Aorta (tissue), 5 donors: ENCODE measurements around the gene FKBP1A. TPM values are rescaled to one million over a fixed set of nuclear protein-coding genes. Genes with fewer than 3 reads are reported as not detected.

ENCODE experiments used
- ATAC-seq: fragments of 200-7000 bp; cut with Tn5 transposase; one replicate; pipeline ENCODE4 v1.9.1; 2022; ENCODE audit warnings: moderate library complexity; ENCODE audit not compliant: low FRiP score
- DNase-seq, 2 donors: peaks; one replicate each; pipeline ENCODE4 v3.0.0-alpha.2; 2020
- H3K27ac ChIP-seq, 2 donors: one replicate each; pipeline ENCODE4 v1.5.1; 2013; ENCODE audit warnings: low read length in 2 of 2, mild to moderate bottlenecking in 2 of 2, moderate library complexity in 2 of 2, control low read depth in 1 of 2, inconsistent platforms in 1 of 2, low read depth in 1 of 2
- H3K27me3 ChIP-seq, 2 donors: one replicate each; pipeline ENCODE4 v1.6.1; 2013; ENCODE audit warnings: control low read depth in 1 of 2, low read length in 1 of 2, mild to moderate bottlenecking in 1 of 2, moderate library complexity in 1 of 2; ENCODE audit not compliant: insufficient read depth in 2 of 2, control insufficient read depth in 1 of 2
- H3K36me3 ChIP-seq, 2 donors: one replicate each; pipeline ENCODE4 v1.6.1; 2013; ENCODE audit warnings: control low read depth in 1 of 2, low read length in 1 of 2, mild to moderate bottlenecking in 1 of 2; ENCODE audit not compliant: insufficient read depth in 2 of 2, control insufficient read depth in 1 of 2
- H3K4me1 ChIP-seq, 2 donors: one replicate each; pipeline ENCODE4 v1.6.1; 2013; ENCODE audit warnings: low read length in 2 of 2, control low read depth in 1 of 2, mild to moderate bottlenecking in 1 of 2, moderate library complexity in 1 of 2; ENCODE audit not compliant: insufficient read depth in 2 of 2, control insufficient read depth in 1 of 2
- H3K4me3 ChIP-seq, 2 donors: one replicate each; pipeline ENCODE4 v1.5.1; 2013; ENCODE audit warnings: low read length in 2 of 2, control low read depth in 1 of 2, mild to moderate bottlenecking in 1 of 2
- H3K9me3 ChIP-seq: one replicate; pipeline ENCODE4 v1.6.1; 2013; ENCODE audit warnings: mild to moderate bottlenecking, low read length; ENCODE audit not compliant: control insufficient read depth
- WGBS, 2 donors: extraction: QIAGEN DNeasy Blood & Tissue Kit; methylation state at CpG; one replicate each; pipeline ENCODE4 v1.1.7; 2013; 5-methylcytosine and 5-hydroxymethylcytosine counted together
- intact Hi-C, 2 donors: fragments of 100-400 bp; cut with DNase I; formaldehyde crosslinking; loops; one replicate each; pipeline versions ENCODE4 v1.14.2 to v1.15.0; 2022
- polyA plus RNA-seq, 2 donors: library from polyadenylated mRNA; stranded (reverse); fragments of 200-250 nt; gene quantifications; one replicate each; pipeline ENCODE4 v1.2.3, GENCODE V29; 2013
- total RNA-seq, 2 donors: library from RNA; stranded (reverse); fragmentation: NEBNext Ultra II Directional; extraction: Animal tissue kit (Norgen Biotek cat#: 25700); gene quantifications; one replicate each; pipeline ENCODE4 v1.2.1, GENCODE V29; 2021
- donor health status: healthy with polysubstance abuse.
- donor health status: Bipolar disorder and iron deficiency.
- donor health status: DM: no; HTN: no; CAD: no.
- donor health status: DM: no; HTN: no; CAD: no.
- donor health status: DM: yes; HTN: yes; CAD: no.

FKBP1A gene
- total and polyA plus RNA-seq, 4 donors = 105 to 273 (median 226) TPM

GRCh38 chr20:1330075-1330830 lies 62.6 kb downstream of the FKBP1A start:
- Histone ChIP-seq H3K4me3 (no peak overlapping the region), H3K9me3 (no peaks in the 10 kb centered on the region), H3K4me1 (no peaks in the 10 kb centered on the region), H3K27me3 (no peaks in the 10 kb centered on the region), H3K36me3 (no peaks in the 10 kb centered on the region), H3K27ac (no peak overlapping the region)
- DNase-seq = no peak
- intact Hi-C loops = no loop called here
- no peak for ATAC-seq
- 66 to 72% methylated on average over 6 of the region's 6 CpGs for WGBS, 2 donors

GRCh38 chr20:1328680-1329330 lies 64.0 kb downstream of the FKBP1A start, which contains the start of gene SDCBP2:
TSS of gene SDCBP2 (minus strand) at chr20:1329139. CDS start at chr20:1320416, 8,723 bp downstream.
- Histone ChIP-seq H3K4me1 (no peaks in the 10 kb centered on the region), H3K27me3 (no peaks in the 10 kb centered on the region), H3K36me3 (no peaks in the 10 kb centered on the region), H3K4me3 (no peak within 1 kb of the TSS), H3K9me3 (no peaks in the 10 kb centered on the region), H3K27ac (no peak within 1 kb of the TSS)
- intact Hi-C loops = loop anchor here (5.0 to 10.0 kb wide), 2 partner anchors 133 to 1326 kb away; partner anchors contain the start of gene NOP56 (in 1 of the 2)
- DNase-seq (no peak), ATAC-seq (no peak)
- WGBS, 2 donors = 80 to 86% methylated on average over 8 of the region's 8 CpGs

- H3K9me3 ChIP-seq = no peaks in the 10 kb centered on the region
- intact Hi-C loops = loop anchor here (5.0 to 10.0 kb wide), 2 partner anchors 134 to 1327 kb away; partner anchors contain the start of gene NOP56 (in 1 of the 2)
- no peaks in the 10 kb centered on the region for H3K27me3 ChIP-seq
- no peak overlapping the region for H3K4me3 ChIP-seq
- DNase-seq (no peak), ATAC-seq (no peak)
- H3K27ac ChIP-seq = no peak overlapping the region
- WGBS, 2 donors = 86 to 88% methylated on average over 7 of the region's 7 CpGs
- H3K4me1 ChIP-seq = no peaks in the 10 kb centered on the region
- no peaks in the 10 kb centered on the region for H3K36me3 ChIP-seq
These were observed 64.8 kb downstream of the FKBP1A start for GRCh38 chr20:1327827-1328679.

- no peaks in the 10 kb centered on the region for H3K27me3 ChIP-seq
- no peaks in the 10 kb centered on the region for H3K9me3 ChIP-seq
- H3K4me3 ChIP-seq = no peak overlapping the region
- H3K36me3 ChIP-seq = no peaks in the 10 kb centered on the region
- WGBS, 2 donors = 79 to 84% methylated on average over 8 of the region's 8 CpGs
- intact Hi-C loops = loop anchor here (5.0 to 10.0 kb wide), 2 partner anchors 135 to 1328 kb away; partner anchors contain the start of gene NOP56 (in 1 of the 2)
- no peak for ATAC-seq
- DNase-seq = no peak
- H3K4me1 ChIP-seq = no peaks in the 10 kb centered on the region
- no peak overlapping the region for H3K27ac ChIP-seq
These were observed 65.6 kb downstream of the FKBP1A start for GRCh38 chr20:1327241-1327653.

GRCh38 chr20:1326031-1326930 lies 66.6 kb downstream of the FKBP1A start:
- no peaks in the 10 kb centered on the region for H3K4me1 ChIP-seq
- intact Hi-C loops = loop anchor here (5.0 to 10.0 kb wide), 2 partner anchors 136 to 1329 kb away; partner anchors contain the start of gene NOP56 (in 1 of the 2)

GRCh38 chr20:1325173-1326030 lies 67.5 kb downstream of the FKBP1A start:
- H3K4me1 ChIP-seq = no peaks in the 10 kb centered on the region
- no peaks in the 10 kb centered on the region for H3K36me3 ChIP-seq
- DNase-seq (peak; percentile 99 to 100), ATAC-seq (peak; percentile 97)
- intact Hi-C loops = loop anchor here (2.0 to 10.0 kb wide), 4 partner anchors 67 to 1329 kb away; partner anchors contain the start of genes FKBP1A (in 2 of the 2), NOP56 (in 1 of the 2) and NSFL1C (in 1 of the 2)
- no peaks in the 10 kb centered on the region for H3K27me3 ChIP-seq
- 0% methylated on average over 56 of the region's 56 CpGs for WGBS, 2 donors
- H3K4me3 ChIP-seq = peak overlapping the region; percentile 74 to 95
- H3K9me3 ChIP-seq = no peaks in the 10 kb centered on the region
- H3K27ac ChIP-seq = peak overlapping the region; percentile 62 to 94

More at GRCh38 chr20:1326031-1326930, 66.6 kb downstream of the FKBP1A start:
- peak overlapping the region; percentile 74 to 95 for H3K4me3 ChIP-seq
- H3K27me3 ChIP-seq = no peaks in the 10 kb centered on the region
- WGBS, 2 donors = 27 to 33% methylated on average over 10 of the region's 10 CpGs
- DNase-seq (no peak), ATAC-seq (no peak)
- H3K27ac ChIP-seq = peak overlapping the region in 1 of 2 donors; percentile 94
- H3K9me3 ChIP-seq = no peaks in the 10 kb centered on the region
- H3K36me3 ChIP-seq = no peaks in the 10 kb centered on the region

- Histone ChIP-seq H3K27ac (peak overlapping the region in 1 of 2 donors; percentile 80), H3K4me3 (peak overlapping the region; percentile 12 to 61), H3K9me3 (no peaks in the 10 kb centered on the region), H3K4me1 (no peaks in the 10 kb centered on the region), H3K36me3 (no peaks in the 10 kb centered on the region), H3K27me3 (no peaks in the 10 kb centered on the region)
- no peak for ATAC-seq
- intact Hi-C loops = loop anchor here (2.0 to 10.0 kb wide), 4 partner anchors 68 to 1330 kb away; partner anchors contain the start of genes FKBP1A (in 2 of the 2), NOP56 (in 1 of the 2) and NSFL1C (in 1 of the 2)
- 16% methylated on average over 15 of the region's 15 CpGs for WGBS, 2 donors
- peak in 1 of 2 donors; percentile 84 for DNase-seq
These were observed 68.2 kb downstream of the FKBP1A start for GRCh38 chr20:1324598-1325172.
